HEK293 (cell line): ENCODE measurements around the gene WASF2.

Source experiments
- ZNF76 ChIP-seq: fragments of 450-650 bp; formaldehyde crosslinking; IDR thresholded peaks from 2 replicates; pipeline ENCODE4; 2016; ENCODE audit warnings: low read depth, missing biosample characterization, missing genetic modification characterization, borderline replicate concordance
- ZSCAN18 ChIP-seq: fragments of 450-650 bp; formaldehyde crosslinking; IDR thresholded peaks from 2 replicates; pipeline ENCODE4 v1.5.1; 2016; ENCODE audit warnings: missing biosample characterization, missing genetic modification characterization

- TF ChIP-seq ZNF76 (tag by site-specific recombination) (0 out of 2 replicates have a peak, but pooled peaks have one; percentile 19), ZSCAN18 (tag by site-specific recombination) (no peak)
Measured at GRCh38 chr1:27527890-27528817, 38.2 kb upstream of the WASF2 start.
